H1 (cell line): ENCODE results near the gene DCAF6. TPM values are rescaled to one million over a fixed set of nuclear protein-coding genes. Genes with fewer than 3 reads are reported as not detected.

ENCODE experiments used
- BRCA1 ChIP-seq: IDR thresholded peaks from 2 replicates; pipeline ENCODE4 v1.6.1; 2012; ENCODE audit warnings: low read depth, low read length, improper control_type of control experiment
- CHD2 ChIP-seq: IDR thresholded peaks from 2 replicates; pipeline ENCODE4 v1.6.1; 2012; ENCODE audit warnings: low read length, improper control_type of control experiment
- CREB1 ChIP-seq: IDR thresholded peaks from 2 replicates; pipeline ENCODE4 v1.6.1; 2012; ENCODE audit warnings: inconsistent platforms
- CTCF ChIP-seq, 3 experiments: IDR thresholded peaks; 1 replicate in 2 of 3; 2 replicates in 1 of 3; pipeline versions ENCODE4 v1.5.1 to v1.6.1; 2011; ENCODE audit warnings: low read length in 3 of 3, mild to moderate bottlenecking in 3 of 3, inconsistent platforms in 2 of 3, low read depth in 1 of 3, moderate library complexity in 1 of 3; ENCODE audit not compliant: insufficient read depth in 1 of 3; ENCODE audit errors: control extremely low read depth in 1 of 3
- EP300 ChIP-seq, 2 experiments: IDR thresholded peaks; 1 replicate in 1 of 2; 2 replicates in 1 of 2; pipeline ENCODE4 v1.6.1; 2011 to 2012; ENCODE audit warnings: low read depth in 2 of 2, low read length in 2 of 2, mild to moderate bottlenecking in 2 of 2, borderline replicate concordance in 1 of 2, inconsistent platforms in 1 of 2, moderate library complexity in 1 of 2
- EZH2 ChIP-seq: fragments of 200-600 bp; sonication (generic); IDR thresholded peaks from 2 replicates; pipeline ENCODE4 v1.7.1; 2012; ENCODE audit warnings: low read depth, mild to moderate bottlenecking, moderate library complexity, low read length, inconsistent platforms; ENCODE audit not compliant: severe bottlenecking
- HDAC6 ChIP-seq: IDR thresholded peaks from one replicate; pipeline ENCODE4 v1.7.1; 2012; ENCODE audit warnings: low read depth, mild to moderate bottlenecking, inconsistent platforms, low read length, moderate library complexity
- KDM4A ChIP-seq: IDR thresholded peaks from one replicate; pipeline ENCODE4 v1.7.1; 2012; ENCODE audit warnings: low read depth, mild to moderate bottlenecking, moderate library complexity, low read length, inconsistent platforms; ENCODE audit not compliant: severe bottlenecking
- MAX ChIP-seq: IDR thresholded peaks from 2 replicates; pipeline ENCODE4 v1.6.1; 2012; ENCODE audit warnings: inconsistent platforms
- NANOG ChIP-seq: IDR thresholded peaks from 2 replicates; pipeline ENCODE4 v1.6.1; 2011; ENCODE audit warnings: low read length, low read depth, mild to moderate bottlenecking, inconsistent platforms; ENCODE audit not compliant: insufficient read depth, poor library complexity, severe bottlenecking
- POLR2A ChIP-seq, 2 experiments: IDR thresholded peaks; 1 replicate in 1 of 2; 2 replicates in 1 of 2; pipeline ENCODE4 v1.6.1; 2011; ENCODE audit warnings: low read depth in 2 of 2, low read length in 2 of 2, mild to moderate bottlenecking in 2 of 2; ENCODE audit errors: control extremely low read depth in 1 of 2
- RAD21 ChIP-seq, 2 experiments: IDR thresholded peaks in 1 of 2; conservative IDR thresholded peaks in 1 of 2; 2 replicates each; pipeline ENCODE4 v1.6.1; 2011; ENCODE audit warnings: low read depth in 2 of 2, low read length in 2 of 2, improper control_type of control experiment in 1 of 2, inconsistent platforms in 1 of 2, mild to moderate bottlenecking in 1 of 2, moderate library complexity in 1 of 2
- RNF2 ChIP-seq: fragments of 200-900, 300-1000 bp; sonication (generic); IDR thresholded peaks from 2 replicates; pipeline ENCODE4 v1.7.1; 2016; ENCODE audit warnings: borderline replicate concordance, low read depth, mild to moderate bottlenecking, antibody characterized with exemption, low read length; ENCODE audit not compliant: poor library complexity, severe bottlenecking; ENCODE audit errors: missing control alignments
- RXRA ChIP-seq: IDR thresholded peaks from 2 replicates; pipeline ENCODE4 v1.6.1; 2011; ENCODE audit warnings: low read depth, mild to moderate bottlenecking, low read length, moderate library complexity; ENCODE audit not compliant: insufficient read depth
- SIX5 ChIP-seq: IDR thresholded peaks from 2 replicates; pipeline ENCODE4 v1.6.1; 2011; ENCODE audit warnings: mild to moderate bottlenecking, low read depth, low read length
- TAF7 ChIP-seq: optimal IDR thresholded peaks from 2 replicates; pipeline ENCODE3; 2011; ENCODE audit warnings: low read depth, mild to moderate bottlenecking, inconsistent platforms, low read length, moderate library complexity, borderline replicate concordance
- TCF12 ChIP-seq: IDR thresholded peaks from 2 replicates; pipeline ENCODE4 v1.6.1; 2011; ENCODE audit warnings: low read depth, mild to moderate bottlenecking, low read length
- TEAD4 ChIP-seq: IDR thresholded peaks from 2 replicates; pipeline ENCODE4 v1.6.1; 2012; ENCODE audit warnings: low read depth, low read length, inconsistent platforms, mixed read lengths
- YY1 ChIP-seq: IDR thresholded peaks from 2 replicates; pipeline ENCODE4 v1.6.1; 2011; ENCODE audit warnings: low read depth, mild to moderate bottlenecking, low read length
- polyA plus RNA-seq, 7 experiments: library from polyadenylated mRNA; depleted of rRNA in 3 of 7; stranded (reverse) in 5 of 7; unstranded in 2 of 7; fragments of >200 nt in 5 of 7; fragments of 200-250 nt in 2 of 7; gene quantifications; 1 replicate in 5 of 7; 2 replicates in 1 of 7; 4 replicates in 1 of 7; pipeline versions ENCODE4 v1.2.1 to v1.2.3, GENCODE V29; 2011 to 2013; ENCODE audit warnings: missing spikeins in 2 of 7, mixed read lengths in 2 of 7
- total RNA-seq: library from RNA; stranded (reverse); fragmentation: NEBNext Ultra II Directional; extraction: Animal tissue kit (Norgen Biotek cat#: 25700); gene quantifications from 2 replicates; pipeline ENCODE4 v1.2.1, GENCODE V29; 2021

Gene DCAF6
- total and polyA plus RNA-seq, 2 of the 8 experiments (the other 6 are each of a cell fraction or from before 2014, with no cell fraction given): 12.3 to 17.4 TPM

GRCh38 chr1:168082008-168082876, 145.8 kb downstream of the DCAF6 start (continued):
- TF ChIP-seq CTCF (IDR thresholded peaks at IDR 0.05; ENCODE audit: control extremely low read depth in 1 of 3, insufficient read depth in 1 of 3, low read depth in 1 of 3, low read length in 3 of 3): peak; percentile 79 to 98 (median 94)
- TF ChIP-seq TEAD4: peak; percentile 38; the same call in 1 of the 2 replicates
- no peak for TF ChIP-seq RNF2
- TF ChIP-seq HDAC6: no peak
- TF ChIP-seq CHD2: no peak
- no peak for TF ChIP-seq KDM4A
- no peak for TF ChIP-seq SIX5
- no peak for TF ChIP-seq EZH2
- TF ChIP-seq POLR2A (IDR thresholded peaks at IDR 0.05; ENCODE audit: control extremely low read depth in 1 of 2, low read depth in 2 of 2, low read length in 2 of 2): 0 out of 3 replicates have a peak, but pooled peaks of 1 of the 2 experiments have one; percentile 20
- no peak for TF ChIP-seq TAF7
- TF ChIP-seq YY1: peak; percentile 36; the same call in 1 of the 2 replicates
- no peak for TF ChIP-seq CREB1
- no peak for TF ChIP-seq MAX
- TF ChIP-seq EP300 (IDR thresholded peaks at IDR 0.05; ENCODE audit: borderline replicate concordance in 1 of 2, low read depth in 2 of 2, low read length in 2 of 2): no peak
- TF ChIP-seq BRCA1: no peak
- peak; percentile 82 for TF ChIP-seq RAD21 (IDR thresholded peaks at IDR 0.05 in 1 of 2, conservative IDR thresholded peaks at IDR 0.05 in 1 of 2; ENCODE audit: low read depth in 2 of 2, low read length in 2 of 2)
- no peak for TF ChIP-seq NANOG
- no peak for TF ChIP-seq RXRA
- no peak for TF ChIP-seq TCF12
